ENCODE results near the gene TMEM221. TPM values are rescaled to one million over a fixed set of nuclear protein-coding genes. Genes with fewer than 3 reads are reported as not detected.
A peak's percentile ranks its signal among the peaks of the same experiment; 100 is the strongest.

TMEM221 gene
- total and polyA plus RNA-seq, 9 of the 15 experiments (the other 6 are each of a cell fraction or from before 2014, with no cell fraction given), result 0.06 to 0.35 TPM; not detected in 7

GRCh38 chr19:17394891-17395415 is 53.5 kb downstream of the TMEM221 start (continued):
- TF ChIP-seq PHF21A (IDR thresholded peaks at IDR 0.05; ENCODE audit: borderline replicate concordance, low read depth) (peak; percentile 80; the same call in 1 of the 2 replicates), ZNF57 (CRISPR knock-in tag; IDR thresholded peaks at IDR 0.05) (no peak), NCOA4 (IDR thresholded peaks at IDR 0.05; ENCODE audit: partially characterized antibody) (peak; percentile 56), HSF4 (CRISPR knock-in tag; IDR thresholded peaks at IDR 0.05; ENCODE audit: borderline replicate concordance) (no peak), ZNF507 (tag; conservative IDR thresholded peaks at IDR 0.05) (no peak), CEBPB (tag; IDR thresholded peaks at IDR 0.05) (no peak), SREBF1 (IDR thresholded peaks at IDR 0.05; ENCODE audit: borderline replicate concordance, low read depth, low read length) (no peak), POLR3A (IDR thresholded peaks at IDR 0.05; ENCODE audit: borderline replicate concordance, extremely low read depth, insufficient read depth, insufficient read length) (no peak), HCFC1 (IDR thresholded peaks at IDR 0.05; ENCODE audit: low read depth, low read length) (no peak), TCFL5 (CRISPR knock-in tag; conservative IDR thresholded peaks at IDR 0.05) (no peak), ZNF41 (CRISPR knock-in tag; conservative IDR thresholded peaks at IDR 0.05) (no peak), ZNF24 (IDR thresholded peaks at IDR 0.05) (peak; percentile 59; the same call in 1 of the 2 replicates), KAT8 (IDR thresholded peaks at IDR 0.05; ENCODE audit: low read depth) (no peak), RBM34 (IDR thresholded peaks at IDR 0.05; ENCODE audit: borderline replicate concordance, insufficient read depth, low read length) (no peak), CEBPZ (IDR thresholded peaks at IDR 0.05; ENCODE audit: borderline replicate concordance, low read depth, low read length) (no peak), FOXA1 (IDR thresholded peaks at IDR 0.05; ENCODE audit: borderline replicate concordance) (no peak), FOXP4 (CRISPR knock-in tag; IDR thresholded peaks at IDR 0.05; ENCODE audit: borderline replicate concordance) (no peak), GATAD2B (IDR thresholded peaks at IDR 0.05; ENCODE audit: borderline replicate concordance) (no peak), POLR2AphosphoS5 (IDR thresholded peaks at IDR 0.05; ENCODE audit: control insufficient read depth, insufficient read depth, low read depth, low read length) (no peak), CHAMP1 (IDR thresholded peaks at IDR 0.05) (no peak; the same call in 1 of the 2 replicates)

All from K562 (cell line).